GM21576 (cell line): ENCODE data around the gene KCNJ15.
"Not testable (repeated sequence)": the region's sequence is repeated elsewhere in the genome, so short reads cannot be mapped to it uniquely, and the experiment has no call there.

Experiments used
- ATAC-seq: cut with Tn5 transposase; IDR thresholded peaks from one replicate; pipeline ENCODE4 v1.9.1; 2021; ENCODE audit warnings: mild to moderate bottlenecking, moderate library complexity; ENCODE audit not compliant: unreplicated experiment

The KCNJ15 gene

DNA sequence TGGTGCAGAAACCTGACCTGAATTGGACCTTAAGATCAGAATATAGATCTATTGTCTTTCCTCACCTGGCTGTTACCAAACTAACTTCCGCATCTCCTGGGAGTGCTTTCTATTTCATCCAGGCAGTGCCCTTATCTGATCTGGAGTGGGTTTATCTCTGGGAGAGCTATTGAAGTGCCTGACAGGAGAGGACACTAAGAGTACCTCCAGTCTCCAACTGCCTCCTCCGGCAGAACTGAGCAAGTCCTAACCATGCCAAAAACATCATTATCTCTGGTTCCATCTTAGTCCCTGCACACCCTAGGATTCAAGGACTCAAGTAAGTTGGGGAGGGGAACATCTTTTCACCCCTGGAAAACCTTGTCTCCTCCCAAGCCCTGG is 12.4 kb upstream of the KCNJ15 start:
- ATAC-seq, result no peak

DNA sequence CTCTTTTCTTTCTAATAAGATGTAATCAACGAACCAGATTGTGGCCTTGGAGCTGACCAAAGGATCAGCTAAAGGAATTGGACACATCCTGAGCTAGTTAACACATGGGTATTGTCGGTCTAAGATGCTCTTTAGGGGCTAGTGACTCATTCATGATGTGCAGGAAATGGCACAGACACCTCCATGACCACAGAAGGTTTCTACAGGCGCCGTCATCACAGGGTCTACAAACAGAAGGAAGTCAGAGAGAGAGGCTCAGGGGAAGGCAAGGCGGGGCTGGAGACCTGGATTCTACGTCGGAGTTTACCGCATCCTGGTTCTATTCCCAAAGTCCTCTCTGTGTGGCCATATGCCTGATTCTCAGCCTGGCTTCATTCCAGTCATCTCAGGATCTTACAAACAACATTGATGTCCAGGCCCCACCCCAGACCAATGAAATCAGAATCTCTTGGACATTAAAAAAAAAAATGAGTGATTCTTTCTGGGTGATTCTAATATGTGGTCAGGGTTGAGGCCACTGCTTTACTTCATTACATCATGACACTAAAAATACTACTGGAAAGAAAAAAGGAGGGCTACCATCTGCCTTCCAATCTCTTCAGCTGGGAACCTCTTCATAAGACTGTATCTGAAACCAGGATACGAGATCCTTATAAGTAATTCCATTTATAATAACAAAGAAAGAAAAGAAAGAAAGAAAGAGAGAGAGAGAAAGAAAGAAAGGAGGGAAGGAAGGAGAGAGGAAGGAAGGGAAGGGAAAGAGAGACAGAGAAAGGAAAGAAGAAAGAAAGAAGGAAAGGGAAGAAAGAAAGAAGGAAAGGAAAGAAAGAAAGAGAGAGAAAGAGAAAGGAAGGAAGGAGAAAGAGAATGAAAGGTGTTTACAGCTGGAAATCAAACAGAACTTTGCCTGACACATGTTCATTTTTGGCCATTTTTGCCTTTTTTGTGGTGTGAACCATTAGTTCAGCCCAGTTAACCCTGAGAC is 11.6 kb upstream of the KCNJ15 start:
- ATAC-seq, result no peak

DNA sequence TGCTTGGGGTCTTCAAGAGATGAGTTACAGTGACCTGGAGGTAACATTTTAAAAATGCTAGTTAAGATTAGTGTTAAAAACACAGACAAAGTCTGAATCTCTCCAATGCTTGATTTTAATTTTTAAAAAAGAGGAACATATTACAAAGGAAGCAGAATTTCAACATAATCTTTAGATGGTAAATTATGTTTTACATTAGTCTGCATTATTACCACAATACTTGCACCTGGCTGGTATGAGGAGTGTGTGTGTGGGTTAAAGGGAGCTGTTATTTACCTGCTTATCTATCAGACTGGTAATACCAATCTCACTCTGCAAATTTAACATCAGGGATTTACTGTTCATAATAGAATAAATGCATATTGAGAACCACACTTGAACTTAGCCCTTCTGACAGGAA is 10.3 kb upstream of the KCNJ15 start:
- ATAC-seq, result no peak

DNA sequence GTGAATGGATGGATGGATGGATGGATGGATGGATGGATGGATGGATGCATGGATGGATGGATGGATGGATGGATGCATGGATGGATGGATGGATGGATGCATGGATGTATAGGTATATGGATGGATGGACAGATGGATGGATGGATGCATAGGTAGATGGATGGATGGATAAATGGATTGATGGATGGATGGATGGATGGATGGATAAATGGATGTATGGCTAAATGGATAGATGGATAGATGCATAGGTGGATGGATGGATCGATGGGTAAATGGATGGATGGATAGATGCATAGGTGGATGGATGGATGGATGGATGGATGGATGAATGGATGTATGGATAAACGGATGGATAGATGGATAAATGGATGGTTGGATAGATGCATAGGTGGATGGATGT is 9.7 kb upstream of the KCNJ15 start:
- ATAC-seq, result not testable (repeated sequence)

DNA sequence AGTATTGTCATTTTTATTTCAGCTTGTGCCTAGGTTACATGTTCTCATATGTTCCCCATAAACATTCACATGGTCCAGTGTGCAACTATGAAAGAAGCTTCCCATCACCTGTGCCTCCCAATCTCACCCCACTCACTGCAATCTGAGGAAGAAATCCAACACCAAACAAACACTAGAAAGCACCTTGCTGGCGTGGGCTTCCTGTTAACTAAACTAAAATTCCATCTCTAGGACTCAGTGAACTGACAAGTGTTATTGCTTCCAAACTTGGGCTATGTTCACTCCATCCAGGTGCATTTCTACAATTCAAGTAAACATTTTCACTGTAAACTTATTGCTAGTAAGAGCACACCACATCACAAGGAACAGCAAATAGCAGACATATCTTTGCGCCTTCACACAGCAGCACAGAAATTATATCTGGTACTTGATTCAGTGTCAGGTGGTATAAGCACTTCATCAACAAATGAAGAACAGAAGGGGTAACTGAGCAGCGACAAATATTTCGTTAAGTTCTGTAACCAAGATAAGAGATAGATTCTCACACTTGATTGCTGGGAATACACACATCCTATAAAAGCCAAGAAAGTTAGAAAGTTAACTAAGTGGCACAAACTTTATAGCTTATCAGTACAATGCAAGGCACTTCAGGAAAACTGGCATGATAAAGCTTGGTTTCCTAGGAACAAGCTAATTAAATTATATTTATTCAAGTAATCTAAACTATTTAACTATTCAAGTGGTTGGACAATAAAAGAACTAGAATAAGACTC is 8.9 kb upstream of the KCNJ15 start:
- no peak for ATAC-seq

DNA sequence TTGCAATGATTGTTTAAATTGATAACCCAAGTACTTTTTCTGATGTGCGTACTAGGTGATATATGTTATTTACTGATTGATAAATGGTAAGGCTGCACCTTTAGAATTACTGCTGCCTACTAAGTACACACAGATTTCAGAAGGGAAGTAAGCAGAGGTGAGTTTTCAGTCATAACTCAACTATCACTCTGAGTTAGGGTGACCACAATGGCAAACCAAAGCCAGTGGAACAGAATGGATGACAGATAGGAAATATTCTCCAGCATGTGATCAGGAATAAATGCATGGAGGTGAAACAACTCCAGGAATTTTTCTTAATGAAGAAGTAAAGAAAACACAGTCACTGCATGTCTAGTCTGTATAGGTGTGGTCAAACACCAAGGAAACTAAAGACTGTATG is 7.5 kb upstream of the KCNJ15 start:
- no peak for ATAC-seq

DNA sequence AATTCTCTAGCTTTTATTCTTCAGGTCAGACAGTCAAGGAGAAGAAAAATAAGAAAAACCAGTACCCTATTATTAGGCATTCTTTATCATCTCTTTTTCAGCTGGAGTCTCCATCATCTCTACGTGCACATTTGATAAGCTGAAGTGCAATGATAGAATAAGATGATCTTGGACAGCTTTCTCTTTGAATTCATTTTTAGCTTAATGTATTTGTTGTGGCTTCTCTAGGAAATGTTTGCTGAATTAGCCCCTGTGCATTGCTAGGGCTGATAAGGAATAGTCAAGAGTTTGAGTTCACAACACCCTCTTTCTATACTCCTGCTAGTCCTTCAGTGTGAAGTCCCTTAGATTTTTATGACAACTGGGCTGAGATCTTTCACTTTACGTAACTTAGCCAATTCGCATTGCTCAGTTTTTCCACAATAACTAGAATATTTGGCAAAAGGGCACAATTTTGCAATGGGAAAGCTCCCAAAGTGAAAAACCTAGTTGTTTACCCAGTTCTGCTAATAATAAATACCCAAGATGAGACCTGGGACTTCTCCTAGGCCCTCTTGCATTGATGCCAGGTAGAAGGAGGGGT is 7.0 kb upstream of the KCNJ15 start:
- no peak for ATAC-seq

DNA sequence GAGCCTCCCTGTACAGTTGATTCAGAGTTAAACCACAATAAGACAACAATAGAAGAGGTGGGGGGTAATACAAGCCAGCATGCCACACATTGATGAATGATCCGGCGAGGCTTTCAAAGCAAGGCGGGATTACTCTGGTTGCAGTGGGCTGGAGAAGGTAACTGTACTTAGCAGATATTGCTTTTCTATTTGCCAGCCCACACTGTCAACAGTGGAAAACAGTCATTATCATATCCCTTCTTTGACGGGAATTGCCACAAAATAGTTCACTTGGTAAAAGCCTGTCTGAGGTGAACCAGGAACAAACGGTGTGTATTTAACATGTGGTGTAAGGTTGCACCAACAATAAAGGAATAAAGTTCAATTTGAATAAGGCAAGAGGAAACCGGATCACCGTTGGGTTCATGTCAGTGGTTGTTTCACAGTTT is 5.8 kb upstream of the KCNJ15 start:
- no peak for ATAC-seq

DNA sequence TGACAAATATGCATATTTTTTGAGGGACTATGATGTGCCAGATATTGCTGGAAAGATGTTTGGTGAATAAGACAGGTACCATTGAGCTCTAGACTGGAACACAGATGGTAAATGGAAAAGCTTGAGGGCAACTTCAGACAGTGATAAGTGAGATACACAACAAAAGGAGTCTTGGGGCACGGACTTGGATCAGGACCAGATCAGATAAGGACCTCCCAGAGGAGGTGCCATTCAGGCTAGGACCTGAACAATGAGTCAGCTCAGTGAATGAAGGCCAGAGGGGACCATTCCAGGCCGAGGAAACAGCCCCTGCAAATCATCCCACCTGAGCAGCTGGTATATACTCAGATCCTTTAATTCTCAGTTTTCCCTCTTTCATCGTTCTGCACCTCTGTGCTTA is 1.8 kb upstream of the KCNJ15 start:
- no peak for ATAC-seq

DNA sequence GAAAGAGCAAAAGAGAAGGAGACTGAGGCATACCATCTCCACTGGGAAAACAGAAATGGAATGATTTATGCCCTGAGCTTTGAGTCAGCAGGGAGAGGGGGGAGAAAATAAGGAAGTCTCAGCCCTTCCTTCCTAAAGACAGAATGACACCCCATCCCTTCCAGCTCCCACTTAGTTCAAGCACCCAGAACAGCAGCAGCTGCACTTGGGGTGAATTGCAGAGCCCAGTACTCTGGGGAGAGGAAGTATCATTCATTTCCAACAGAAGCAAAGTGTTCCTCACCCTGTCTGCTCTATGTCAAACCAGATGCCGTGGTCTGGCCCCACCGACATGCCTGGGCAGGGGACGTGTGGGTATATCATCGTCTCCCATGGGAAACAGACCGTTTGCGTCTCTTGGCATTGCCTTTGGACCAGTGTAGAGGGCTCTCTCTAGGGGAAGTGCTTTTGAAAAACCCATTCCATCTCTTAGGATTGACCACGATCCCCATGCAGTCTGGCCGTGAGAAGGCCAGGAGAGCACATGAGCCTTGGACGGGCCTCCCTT is 1.1 kb upstream of the KCNJ15 start:
- ATAC-seq, result no peak

DNA sequence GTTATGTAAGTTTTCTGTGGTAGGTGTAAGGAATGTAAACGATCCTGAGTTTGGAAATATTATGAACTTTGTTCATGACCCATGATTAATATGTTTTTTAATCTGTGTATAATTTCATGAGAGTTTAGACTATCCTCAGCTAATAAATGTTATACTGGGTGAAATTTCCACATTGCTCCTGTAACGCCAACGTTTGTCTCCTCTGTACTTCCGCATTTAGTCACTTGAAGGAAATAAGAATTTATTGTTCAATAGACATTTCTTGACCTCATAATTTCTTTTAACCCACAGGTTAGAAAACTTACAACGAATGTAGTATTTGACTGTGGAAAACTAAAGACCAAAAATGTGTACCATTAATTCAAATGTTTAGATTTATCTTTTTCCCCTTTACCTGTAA is 876 bp downstream of the KCNJ15 start:
- no peak for ATAC-seq

DNA sequence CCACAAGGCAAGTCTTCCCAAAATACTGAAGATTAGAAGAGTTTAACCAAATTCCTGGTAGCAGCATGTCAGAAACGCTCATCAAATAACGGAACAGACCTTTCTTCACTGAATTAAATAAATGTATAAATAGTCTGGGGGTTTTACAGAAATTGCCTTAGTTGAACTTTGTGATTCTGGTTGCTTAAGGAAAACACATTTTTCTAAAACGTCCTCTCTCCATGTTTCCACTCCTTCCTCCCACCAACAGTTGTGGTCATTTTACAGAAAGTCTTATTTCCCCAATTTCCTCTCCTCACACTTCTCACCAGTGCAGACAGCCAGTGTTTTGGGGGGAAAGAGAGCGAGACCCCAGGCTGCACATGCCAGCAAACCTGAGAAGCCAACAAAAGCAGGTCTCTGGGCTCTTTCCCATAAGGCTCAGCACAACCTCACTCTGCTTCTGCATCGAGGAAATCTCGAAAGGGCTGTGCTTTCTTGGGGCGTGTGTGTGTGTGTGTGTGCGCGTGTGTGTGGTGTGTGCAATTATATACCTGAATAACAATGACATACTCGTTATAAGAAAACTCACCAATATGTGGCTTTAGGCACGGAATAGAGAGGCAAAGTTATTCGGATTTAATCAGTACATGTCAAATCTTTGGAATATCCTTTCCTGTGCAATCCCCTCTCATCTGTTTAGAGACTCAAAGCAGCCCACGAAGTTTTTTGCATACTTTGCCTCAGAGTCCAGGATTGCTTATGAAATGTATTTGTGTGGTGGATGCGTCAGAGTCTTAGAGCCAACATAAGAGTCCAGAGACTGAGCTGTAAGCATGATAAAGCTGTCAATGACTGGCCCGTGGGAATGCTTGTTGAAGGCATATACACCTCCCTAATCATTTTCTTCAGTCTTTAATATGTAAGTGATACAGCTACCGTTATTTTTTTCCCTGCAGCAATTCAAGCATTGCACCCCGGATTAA is 2.0 kb downstream of the KCNJ15 start:
- ATAC-seq, result no peak

DNA sequence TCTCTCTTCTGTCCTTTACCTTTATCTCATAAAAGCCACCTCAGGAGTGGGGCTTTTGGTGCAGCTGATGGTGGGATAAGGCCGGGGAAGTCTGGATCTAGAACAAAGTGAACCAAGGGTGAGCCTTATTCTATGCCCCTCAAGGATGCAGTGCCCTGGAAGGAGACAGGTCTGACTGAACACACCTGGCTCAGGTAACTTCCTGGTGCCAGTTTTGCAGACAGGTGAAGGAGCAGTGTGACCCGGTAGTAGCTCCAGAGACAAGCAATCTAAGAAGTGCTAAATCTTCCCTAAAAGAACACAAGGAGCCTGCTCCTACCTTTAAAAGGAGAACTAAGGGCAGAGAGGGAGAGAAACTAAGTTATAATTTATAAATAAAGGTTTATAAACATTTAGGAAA is 2.9 kb downstream of the KCNJ15 start:
- no peak for ATAC-seq

DNA sequence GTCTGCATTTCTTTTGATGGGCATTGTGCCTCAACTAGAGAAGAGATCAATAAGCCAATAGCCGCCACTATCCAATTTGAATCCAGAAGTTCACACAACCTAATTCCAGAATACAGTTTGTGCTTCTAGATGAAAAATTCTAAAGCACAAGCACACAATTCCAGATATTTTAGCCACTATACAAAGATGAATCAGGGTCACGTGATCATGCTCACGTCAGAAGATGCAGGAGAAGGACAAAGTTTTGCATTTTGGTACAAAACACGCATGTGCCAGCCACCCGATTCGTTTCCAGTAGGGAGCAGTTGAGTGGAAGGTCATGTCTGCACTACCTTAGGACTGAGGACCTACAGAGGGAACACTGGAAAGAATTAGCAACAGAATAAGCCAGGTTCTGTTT is 3.6 kb downstream of the KCNJ15 start:
- no peak for ATAC-seq

DNA sequence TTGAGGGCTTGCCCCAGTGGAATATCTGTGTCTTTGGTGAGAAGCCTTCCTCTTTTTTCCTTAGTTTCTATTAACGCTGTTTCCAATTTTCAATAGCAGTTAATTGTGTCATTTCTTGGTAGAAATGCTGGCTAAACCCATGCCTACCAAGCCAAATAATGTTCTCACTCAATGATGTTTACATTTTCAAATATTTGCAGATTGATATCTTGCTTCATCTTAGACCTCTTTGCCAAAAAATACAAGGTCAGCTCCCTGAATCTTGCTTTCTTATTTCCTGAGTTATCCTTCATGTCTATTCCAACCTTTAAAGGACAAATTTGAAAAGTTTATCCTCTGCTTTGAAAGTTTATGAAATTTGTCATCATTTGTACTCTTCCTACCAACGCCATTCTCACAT is 5.1 kb downstream of the KCNJ15 start:
- ATAC-seq, result no peak

DNA sequence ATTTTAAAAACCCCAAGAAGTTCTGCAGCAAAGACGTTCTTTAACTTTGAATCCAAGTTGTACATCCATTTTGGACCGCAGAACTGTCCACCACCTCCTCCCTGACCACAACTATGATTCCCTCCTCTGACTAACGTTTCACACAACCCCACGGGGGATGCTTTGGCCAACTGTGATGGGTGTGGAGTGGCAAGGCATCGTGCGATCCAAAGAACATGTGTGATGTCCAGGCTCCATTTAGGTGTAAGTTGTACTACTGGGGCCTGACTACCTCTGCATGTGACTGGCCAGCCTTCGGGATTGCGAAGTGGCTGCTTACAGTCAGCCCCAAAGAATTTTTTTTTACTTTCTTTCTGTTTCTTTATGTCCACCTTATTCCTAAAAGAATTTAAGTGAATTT is 6.7 kb downstream of the KCNJ15 start:
- no peak for ATAC-seq

DNA sequence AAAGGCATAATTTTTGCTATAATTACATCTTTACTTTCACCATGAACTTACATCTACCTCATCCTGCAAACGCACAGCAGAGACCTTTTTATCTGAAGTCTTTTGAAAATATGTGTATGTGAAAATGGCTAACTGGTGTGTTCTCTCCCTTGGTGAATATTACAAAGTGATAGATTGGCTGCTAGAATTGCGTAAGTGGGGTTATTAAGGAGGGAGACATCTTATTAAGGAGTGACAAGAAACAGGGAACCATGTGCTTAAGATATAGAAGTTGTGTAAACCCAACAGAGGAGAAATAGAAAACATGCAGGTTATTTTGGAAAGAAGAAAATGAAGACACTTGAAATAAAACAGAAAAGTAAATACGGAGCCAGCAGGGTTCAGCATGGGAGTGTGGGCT is 7.8 kb downstream of the KCNJ15 start:
- ATAC-seq, result no peak

DNA sequence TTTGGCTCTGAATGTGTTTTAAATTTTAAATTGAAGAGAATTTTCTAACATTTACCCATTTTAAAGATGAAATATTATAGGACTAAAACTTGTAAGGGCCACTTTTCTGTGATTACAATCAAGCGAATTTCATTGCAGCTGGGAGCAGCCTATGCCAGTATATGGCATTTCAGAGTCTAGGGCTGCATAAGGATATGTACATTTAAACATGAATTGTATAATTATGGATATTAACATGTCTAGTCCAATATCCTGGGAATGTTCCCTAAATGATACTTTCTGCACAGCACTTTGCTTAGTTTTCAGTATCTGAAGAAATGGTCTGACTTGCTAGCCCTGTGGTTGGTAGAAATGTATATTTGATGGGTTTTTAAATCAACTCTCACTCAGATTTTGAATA is 8.4 kb downstream of the KCNJ15 start:
- ATAC-seq, result no peak

DNA sequence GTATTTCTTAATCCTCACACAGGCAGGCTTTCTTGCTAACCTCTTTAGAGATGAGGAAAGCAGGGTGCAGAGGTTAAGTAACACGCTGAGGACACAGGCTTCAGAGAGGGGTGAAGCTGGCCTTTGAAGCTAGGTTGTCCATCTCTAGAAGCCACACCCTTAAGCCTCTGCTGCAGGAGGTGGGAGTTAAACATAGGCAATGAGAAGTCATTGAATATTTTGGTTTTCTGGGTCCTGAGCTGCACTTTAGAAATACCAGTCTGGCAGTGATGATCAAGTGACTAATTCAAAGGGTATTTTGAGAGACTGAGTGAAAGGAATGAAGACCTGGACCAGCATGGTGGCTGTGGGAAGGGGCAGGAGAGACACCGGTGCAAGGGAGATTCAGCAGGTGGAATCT is 9.9 kb downstream of the KCNJ15 start:
- no peak for ATAC-seq

DNA sequence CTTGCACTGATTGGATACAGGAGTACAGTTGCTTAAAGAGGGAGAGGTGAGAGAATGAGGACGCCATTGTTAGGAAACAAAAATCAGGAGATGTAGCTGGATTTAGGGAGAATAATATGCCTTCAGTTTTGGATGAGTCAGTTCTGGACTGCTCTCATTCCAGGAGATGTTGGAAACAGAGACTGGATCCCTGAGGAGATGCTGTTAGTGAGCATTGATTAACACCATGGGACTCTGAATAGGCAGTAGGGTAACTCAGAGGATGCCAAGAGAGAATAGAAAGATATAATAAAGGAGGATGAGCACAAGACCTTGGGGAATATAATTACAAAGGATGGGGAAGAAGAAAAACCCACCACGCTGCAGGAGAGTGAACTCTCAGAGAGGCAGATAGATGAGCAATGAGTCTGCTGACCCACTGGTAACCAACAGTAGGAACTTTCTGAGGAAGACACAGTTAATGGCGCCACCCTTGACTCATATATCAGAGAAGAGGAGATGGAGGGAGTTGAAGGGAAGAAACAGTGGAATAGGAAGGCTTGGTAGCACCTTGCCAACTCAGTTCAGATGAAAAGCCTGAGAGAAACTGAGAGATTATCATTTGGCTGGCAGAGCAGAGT is 10.5 kb downstream of the KCNJ15 start:
- ATAC-seq, result no peak
